Activated naive CD8-positive, alpha-beta T cell treated with anti-CD3 and anti-CD28 coated beads, Interleukin-2, amount 50 U/mL, for 16 hours (primary cell): ENCODE results near the gene PDGFA.

Source experiments
- DNase-seq: peaks from one replicate; pipeline ENCODE4 v3.0.0-alpha.2; 2020; ENCODE audit warnings: low read depth, low spot score

The PDGFA gene

GRCh38 chr7:491292-491957 lies 28.2 kb downstream of the PDGFA start:
- DNase-seq: no peak

GRCh38 chr7:490461-491291 lies 29.0 kb downstream of the PDGFA start:
- DNase-seq: no peak

- DNase-seq: no peak
These were observed 29.8 kb downstream of the PDGFA start for GRCh38 chr7:489876-490275.

- no peak for DNase-seq
These were observed 33.4 kb downstream of the PDGFA start for GRCh38 chr7:486216-486743.

- no peak for DNase-seq
These were observed 34.2 kb downstream of the PDGFA start for GRCh38 chr7:485188-486081.

GRCh38 chr7:484356-485101 lies 35.1 kb downstream of the PDGFA start:
- no peak for DNase-seq

- DNase-seq: no peak
These were observed 35.8 kb downstream of the PDGFA start for GRCh38 chr7:483656-484355.

- no peak for DNase-seq
These were observed 37.0 kb downstream of the PDGFA start for GRCh38 chr7:482521-483083.

GRCh38 chr7:481219-481930 lies 38.3 kb downstream of the PDGFA start:
- DNase-seq: no peak

- no peak for DNase-seq
These were observed 39.0 kb downstream of the PDGFA start for GRCh38 chr7:480531-481218.

- no peak for DNase-seq
These were observed 39.6 kb downstream of the PDGFA start for GRCh38 chr7:479948-480499.

- no peak for DNase-seq
These were observed 40.3 kb downstream of the PDGFA start for GRCh38 chr7:479115-479947.

- no peak for DNase-seq
These were observed 41.9 kb downstream of the PDGFA start for GRCh38 chr7:477626-478220.

- DNase-seq: no peak
These were observed 42.8 kb downstream of the PDGFA start for GRCh38 chr7:476736-477360.

- no peak for DNase-seq
These were observed 43.6 kb downstream of the PDGFA start for GRCh38 chr7:475951-476441.

- no peak for DNase-seq
These were observed 44.3 kb downstream of the PDGFA start for GRCh38 chr7:475425-475728.
